Loucy (cell line): Measurements from ENCODE around the gene IBA57.
"Not testable (repeated sequence)": the region's sequence is repeated elsewhere in the genome, so short reads cannot be mapped to it uniquely, and the experiment has no call there.

Experiments used
- EZH2phosphoT487 ChIP-seq: fragments of 200-600 bp; IDR thresholded peaks from 2 replicates; pipeline ENCODE4 v1.6.1; 2018; ENCODE audit warnings: antibody characterized with exemption, mild to moderate bottlenecking, moderate library complexity, borderline replicate concordance
- TF ChIP-seq, protein P1 (sequence below): fragments of 200-600 bp; sonication (generic); conservative IDR thresholded peaks from 2 replicates; pipeline ENCODE4 v1.5.1; 2014; ENCODE audit warnings: mild to moderate bottlenecking, antibody characterized with exemption, low read length

DNA sequence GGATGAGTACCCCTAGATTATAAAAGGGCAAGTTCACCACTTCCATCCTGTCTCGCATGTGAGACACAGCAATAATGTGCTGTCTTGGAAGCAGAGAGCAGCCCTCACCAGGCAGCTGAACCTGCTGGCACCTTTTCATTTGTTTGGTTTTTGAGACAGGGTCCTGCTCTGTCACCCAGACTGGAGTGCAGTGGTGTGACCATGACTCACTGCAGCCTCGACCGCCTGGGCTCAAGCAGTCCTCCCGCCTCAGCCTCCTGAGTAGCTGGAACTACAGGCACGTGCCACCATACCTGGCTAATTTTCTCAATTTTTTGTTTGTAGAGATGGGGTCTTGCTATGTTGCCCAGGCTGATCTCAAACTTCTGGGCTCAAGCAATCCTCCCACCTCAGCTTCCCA is 62.5 kb downstream of the IBA57 start:
- TF ChIP-seq, protein P1, sequence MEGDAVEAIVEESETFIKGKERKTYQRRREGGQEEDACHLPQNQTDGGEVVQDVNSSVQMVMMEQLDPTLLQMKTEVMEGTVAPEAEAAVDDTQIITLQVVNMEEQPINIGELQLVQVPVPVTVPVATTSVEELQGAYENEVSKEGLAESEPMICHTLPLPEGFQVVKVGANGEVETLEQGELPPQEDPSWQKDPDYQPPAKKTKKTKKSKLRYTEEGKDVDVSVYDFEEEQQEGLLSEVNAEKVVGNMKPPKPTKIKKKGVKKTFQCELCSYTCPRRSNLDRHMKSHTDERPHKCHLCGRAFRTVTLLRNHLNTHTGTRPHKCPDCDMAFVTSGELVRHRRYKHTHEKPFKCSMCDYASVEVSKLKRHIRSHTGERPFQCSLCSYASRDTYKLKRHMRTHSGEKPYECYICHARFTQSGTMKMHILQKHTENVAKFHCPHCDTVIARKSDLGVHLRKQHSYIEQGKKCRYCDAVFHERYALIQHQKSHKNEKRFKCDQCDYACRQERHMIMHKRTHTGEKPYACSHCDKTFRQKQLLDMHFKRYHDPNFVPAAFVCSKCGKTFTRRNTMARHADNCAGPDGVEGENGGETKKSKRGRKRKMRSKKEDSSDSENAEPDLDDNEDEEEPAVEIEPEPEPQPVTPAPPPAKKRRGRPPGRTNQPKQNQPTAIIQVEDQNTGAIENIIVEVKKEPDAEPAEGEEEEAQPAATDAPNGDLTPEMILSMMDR = not testable (repeated sequence)
- TF ChIP-seq EZH2phosphoT487 = not testable (repeated sequence)
